ENCODE results near the gene CEP78.

DNA sequence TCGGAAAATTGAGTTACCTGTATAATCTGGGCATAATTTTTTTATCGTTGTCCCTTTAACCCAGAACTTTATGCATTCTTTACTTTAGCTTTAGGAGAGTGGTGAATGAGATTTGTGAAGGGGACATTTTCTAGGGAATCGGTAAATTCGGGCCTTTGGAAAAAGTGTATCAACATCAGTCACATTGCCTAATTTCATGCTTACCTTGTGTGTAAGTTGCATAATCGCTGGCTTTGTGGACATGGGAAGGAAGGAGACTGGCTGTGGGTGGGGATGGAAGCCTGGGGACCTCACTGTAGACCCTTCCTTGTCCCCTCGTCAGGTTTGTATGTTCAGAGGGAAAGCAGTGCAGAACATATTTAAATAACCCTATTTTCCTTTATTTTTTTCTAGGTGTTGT lies 64.3 kb downstream of the CEP78 start:
- TF ChIP-seq, protein P1, sequence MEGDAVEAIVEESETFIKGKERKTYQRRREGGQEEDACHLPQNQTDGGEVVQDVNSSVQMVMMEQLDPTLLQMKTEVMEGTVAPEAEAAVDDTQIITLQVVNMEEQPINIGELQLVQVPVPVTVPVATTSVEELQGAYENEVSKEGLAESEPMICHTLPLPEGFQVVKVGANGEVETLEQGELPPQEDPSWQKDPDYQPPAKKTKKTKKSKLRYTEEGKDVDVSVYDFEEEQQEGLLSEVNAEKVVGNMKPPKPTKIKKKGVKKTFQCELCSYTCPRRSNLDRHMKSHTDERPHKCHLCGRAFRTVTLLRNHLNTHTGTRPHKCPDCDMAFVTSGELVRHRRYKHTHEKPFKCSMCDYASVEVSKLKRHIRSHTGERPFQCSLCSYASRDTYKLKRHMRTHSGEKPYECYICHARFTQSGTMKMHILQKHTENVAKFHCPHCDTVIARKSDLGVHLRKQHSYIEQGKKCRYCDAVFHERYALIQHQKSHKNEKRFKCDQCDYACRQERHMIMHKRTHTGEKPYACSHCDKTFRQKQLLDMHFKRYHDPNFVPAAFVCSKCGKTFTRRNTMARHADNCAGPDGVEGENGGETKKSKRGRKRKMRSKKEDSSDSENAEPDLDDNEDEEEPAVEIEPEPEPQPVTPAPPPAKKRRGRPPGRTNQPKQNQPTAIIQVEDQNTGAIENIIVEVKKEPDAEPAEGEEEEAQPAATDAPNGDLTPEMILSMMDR (IDR thresholded peaks at IDR 0.05) = no peak
- no peak for TF ChIP-seq POLR2A (IDR thresholded peaks at IDR 0.05)
